ENCODE data around the gene C11orf42. TPM values are rescaled to one million over a fixed set of nuclear protein-coding genes. Genes with fewer than 3 reads are reported as not detected.
A peak's percentile ranks its signal among the peaks of the same experiment; 100 is the strongest.

The C11orf42 gene
- total RNA-seq, 2 donors from 2014 or later, result not detected

GRCh38 chr11:6203327-6203726 is 2.0 kb upstream of the C11orf42 start:
- no peak for DNase-seq

DNA sequence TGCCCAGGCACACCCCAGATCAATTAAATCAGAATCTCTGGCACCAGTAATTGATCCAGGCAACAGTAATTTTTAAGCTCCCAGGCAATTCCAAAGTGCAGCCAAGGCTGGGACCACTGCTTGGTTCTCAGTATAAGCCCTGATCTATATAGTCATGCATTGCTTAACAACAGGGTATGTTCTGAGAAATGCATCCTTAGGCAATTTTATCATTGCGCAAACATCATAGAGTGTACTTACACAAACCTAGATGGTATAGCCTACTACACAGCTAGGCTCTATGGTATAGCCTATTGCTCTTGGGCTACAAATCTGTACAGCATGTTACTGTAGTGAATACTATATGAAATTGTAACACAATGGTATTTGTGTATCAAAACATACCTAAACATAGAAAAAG is 651 bp upstream of the C11orf42 start:
- H3K9me3 Mint-ChIP-seq, result no peaks in the 10 kb centered on the region
- H3K27me3 Mint-ChIP-seq (ENCODE audit: low read depth), result no peaks in the 10 kb centered on the region
- H3K4me3 Mint-ChIP-seq, result no peak overlapping the region
- no peak for DNase-seq
- no peak for ATAC-seq (replicated peaks in 1 of 2)
- no peak overlapping the region for H3K27ac Mint-ChIP-seq
- H3K36me3 Mint-ChIP-seq (ENCODE audit: insufficient read depth in 2 of 2), result peaks cover 2 to 5% of the 10 kb centered on the region in 2 donors
- H3K4me1 Mint-ChIP-seq (ENCODE audit: low read depth), result peaks cover 42% of the 10 kb centered on the region

More at GRCh38 chr11:6203327-6203726, 2.0 kb upstream of the C11orf42 start:
- Mint-ChIP-seq H3K36me3 (ENCODE audit: insufficient read depth in 2 of 2) (peaks cover 1 to 2% of the 10 kb centered on the region in 2 donors), H3K27me3 (ENCODE audit: low read depth) (peaks cover 3% of the 10 kb centered on the region), H3K4me3 (peak overlapping the region; percentile 11 to 15), H3K4me1 (ENCODE audit: low read depth) (peaks cover 45% of the 10 kb centered on the region), H3K9me3 (no peaks in the 10 kb centered on the region), H3K27ac (peak overlapping the region; percentile 29)
- peak; percentile 27 to 33 for ATAC-seq (replicated peaks in 1 of 2)

DNA sequence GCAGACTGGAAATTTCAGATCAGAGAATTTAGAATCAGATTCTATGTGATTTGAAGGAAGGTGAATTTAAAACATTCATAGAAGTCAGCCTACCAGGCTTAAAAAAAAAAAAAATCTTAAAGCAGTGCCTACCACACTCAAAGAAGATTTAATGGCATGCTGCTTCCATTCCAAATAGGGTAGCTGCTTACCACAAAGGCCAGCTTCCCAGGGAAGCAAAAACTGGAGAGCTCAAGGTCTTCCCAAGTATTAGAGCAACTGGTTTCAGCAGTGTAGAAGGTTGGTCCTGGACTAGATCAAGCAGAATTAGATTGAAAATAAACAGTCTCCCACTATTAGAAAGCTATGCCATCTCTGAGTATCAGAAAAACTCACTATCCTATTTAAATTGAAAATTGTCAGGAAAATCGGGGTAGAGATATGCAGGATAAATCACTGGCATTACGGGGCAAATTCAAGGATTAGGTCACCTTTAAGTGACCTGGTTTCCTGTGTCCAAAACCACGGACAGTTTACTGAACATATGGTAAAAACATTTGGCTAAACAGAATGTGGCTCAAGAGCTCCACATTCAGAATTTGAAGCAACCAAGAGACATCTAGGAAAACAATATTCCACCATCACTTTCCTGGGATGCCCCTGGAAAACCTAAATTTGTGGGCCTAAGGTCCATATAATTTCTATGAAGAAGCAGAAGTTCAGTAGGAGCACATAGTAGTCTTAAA is 1.3 kb downstream of the C11orf42 start:
- peaks cover 2 to 5% of the 10 kb centered on the region in 2 donors for H3K36me3 Mint-ChIP-seq (ENCODE audit: insufficient read depth in 2 of 2)
- DNase-seq (no peak), ATAC-seq (replicated peaks in 1 of 2) (no peak)
- H3K9me3 Mint-ChIP-seq, result no peaks in the 10 kb centered on the region
- H3K4me3 Mint-ChIP-seq, result no peak overlapping the region
- H3K4me1 Mint-ChIP-seq (ENCODE audit: low read depth), result peaks cover 29% of the 10 kb centered on the region
- no peaks in the 10 kb centered on the region for H3K27me3 Mint-ChIP-seq (ENCODE audit: low read depth)
- no peak overlapping the region for H3K27ac Mint-ChIP-seq

DNA sequence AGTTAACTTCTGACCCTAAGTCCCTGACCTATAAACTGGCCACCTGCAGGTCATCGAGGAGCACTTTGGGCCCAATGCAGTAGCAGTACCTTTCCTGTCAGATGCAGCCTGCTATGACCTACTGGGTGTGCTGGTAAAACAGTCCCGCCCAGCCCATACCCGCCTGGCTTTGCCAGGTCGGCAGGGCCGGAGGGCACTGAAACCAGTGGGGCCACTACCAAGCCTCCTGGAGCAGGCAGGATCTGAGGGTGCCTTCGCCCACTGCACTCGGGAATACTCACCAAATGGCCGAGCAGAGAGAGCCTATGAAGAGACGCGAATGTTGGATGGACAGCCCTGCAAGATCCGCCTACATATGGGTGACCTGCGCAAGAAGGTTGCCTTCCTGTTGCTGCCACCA is 4.4 kb downstream of the C11orf42 start:
- H3K4me3 Mint-ChIP-seq, result no peak overlapping the region
- no peaks in the 10 kb centered on the region for H3K9me3 Mint-ChIP-seq
- H3K36me3 Mint-ChIP-seq (ENCODE audit: insufficient read depth in 2 of 2), result peaks cover 0 to 3% of the 10 kb centered on the region in 2 donors
- no peaks in the 10 kb centered on the region for H3K27me3 Mint-ChIP-seq (ENCODE audit: low read depth)
- H3K4me1 Mint-ChIP-seq (ENCODE audit: low read depth), result no peaks in the 10 kb centered on the region
- no peak overlapping the region for H3K27ac Mint-ChIP-seq
- ATAC-seq (replicated peaks in 1 of 2) (no peak), DNase-seq (no peak)

GRCh38 chr11:6210274-6210955 is 5.1 kb downstream of the C11orf42 start:
- ATAC-seq (replicated peaks in 1 of 2) (no peak), DNase-seq (no peak)
- Mint-ChIP-seq H3K27me3 (ENCODE audit: low read depth) (no peaks in the 10 kb centered on the region), H3K36me3 (ENCODE audit: insufficient read depth in 2 of 2) (peaks cover 0 to 3% of the 10 kb centered on the region in 2 donors), H3K4me1 (ENCODE audit: low read depth) (no peaks in the 10 kb centered on the region), H3K9me3 (no peaks in the 10 kb centered on the region), H3K27ac (no peak overlapping the region), H3K4me3 (no peak overlapping the region)

DNA sequence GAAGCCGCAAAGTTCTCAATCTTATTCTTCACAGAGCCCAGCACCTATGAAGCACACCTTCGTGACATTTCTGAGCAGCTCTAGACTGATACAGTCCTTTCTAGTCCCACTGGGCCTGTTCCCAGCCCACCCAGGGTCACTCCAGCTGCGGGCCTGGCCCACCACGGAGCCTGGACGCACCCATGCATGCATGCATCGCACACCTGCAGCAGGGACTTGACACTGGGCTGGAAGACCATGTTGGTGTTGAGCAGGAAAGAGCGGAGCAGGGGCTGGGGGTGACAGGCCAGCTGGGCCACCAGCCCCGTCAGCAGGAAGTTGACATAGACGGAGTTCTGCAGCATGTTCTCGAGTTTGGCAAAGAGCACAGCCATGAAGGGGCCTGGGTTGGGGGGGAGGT is 9.2 kb downstream of the C11orf42 start:
- Mint-ChIP-seq H3K27ac (no peak overlapping the region), H3K9me3 (no peaks in the 10 kb centered on the region), H3K27me3 (ENCODE audit: low read depth) (no peaks in the 10 kb centered on the region), H3K4me1 (ENCODE audit: low read depth) (no peaks in the 10 kb centered on the region), H3K4me3 (no peak overlapping the region), H3K36me3 (ENCODE audit: insufficient read depth in 2 of 2) (peaks cover 0 to 4% of the 10 kb centered on the region in 2 donors)
- DNase-seq (no peak), ATAC-seq (replicated peaks in 1 of 2) (no peak)

GRCh38 chr11:6216501-6216900 is 11.1 kb downstream of the C11orf42 start:
- no peak overlapping the region for H3K4me3 Mint-ChIP-seq
- peaks cover 0 to 4% of the 10 kb centered on the region in 2 donors for H3K36me3 Mint-ChIP-seq (ENCODE audit: insufficient read depth in 2 of 2)
- H3K9me3 Mint-ChIP-seq, result no peaks in the 10 kb centered on the region

GRCh38 chr11:6217722-6218121 is 12.4 kb downstream of the C11orf42 start:
- DNase-seq, result no peak
- H3K4me3 Mint-ChIP-seq, result no peak overlapping the region

More at GRCh38 chr11:6216501-6216900, 11.1 kb downstream of the C11orf42 start:
- H3K27ac Mint-ChIP-seq, result no peak overlapping the region
- ATAC-seq (replicated peaks in 1 of 2), result no peak
- H3K4me1 Mint-ChIP-seq (ENCODE audit: low read depth), result peaks cover 4% of the 10 kb centered on the region
- no peaks in the 10 kb centered on the region for H3K27me3 Mint-ChIP-seq (ENCODE audit: low read depth)
- DNase-seq, result no peak

DNA sequence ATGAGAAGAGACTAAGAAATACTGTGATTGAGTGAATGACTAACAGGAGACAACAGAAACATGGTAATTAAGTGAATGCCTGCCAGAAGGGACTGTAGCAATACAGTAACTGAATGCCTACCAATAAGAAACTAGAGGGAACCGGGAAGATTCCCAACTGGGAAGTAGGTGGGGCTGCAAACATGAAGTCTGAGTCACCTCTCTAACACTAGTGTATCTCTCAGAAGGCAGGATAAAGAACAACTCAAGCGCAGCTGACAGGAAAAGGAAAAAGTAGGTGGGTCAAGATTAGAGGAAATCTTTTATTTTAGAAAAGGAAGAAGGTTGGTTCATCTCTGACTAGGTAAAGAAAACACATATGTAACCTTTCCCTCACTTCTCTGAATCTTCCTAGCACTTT is 14.0 kb downstream of the C11orf42 start:
- H3K27me3 Mint-ChIP-seq (ENCODE audit: low read depth), result no peaks in the 10 kb centered on the region
- no peaks in the 10 kb centered on the region for H3K9me3 Mint-ChIP-seq
- DNase-seq (no peak), ATAC-seq (replicated peaks in 1 of 2) (no peak)
- H3K4me3 Mint-ChIP-seq, result no peak overlapping the region
- peaks cover 4 to 9% of the 10 kb centered on the region in 2 donors for H3K36me3 Mint-ChIP-seq (ENCODE audit: insufficient read depth in 2 of 2)
- H3K4me1 Mint-ChIP-seq (ENCODE audit: low read depth), result peaks cover 4% of the 10 kb centered on the region
- H3K27ac Mint-ChIP-seq, result no peak overlapping the region

More at GRCh38 chr11:6217722-6218121, 12.4 kb downstream of the C11orf42 start:
- peaks cover 4 to 9% of the 10 kb centered on the region in 2 donors for H3K36me3 Mint-ChIP-seq (ENCODE audit: insufficient read depth in 2 of 2)
- H3K27me3 Mint-ChIP-seq (ENCODE audit: low read depth), result no peaks in the 10 kb centered on the region
- ATAC-seq (replicated peaks in 1 of 2), result no peak
- peaks cover 4% of the 10 kb centered on the region for H3K4me1 Mint-ChIP-seq (ENCODE audit: low read depth)
- no peaks in the 10 kb centered on the region for H3K9me3 Mint-ChIP-seq
- no peak overlapping the region for H3K27ac Mint-ChIP-seq

GRCh38 chr11:6223854-6224253 is 18.5 kb downstream of the C11orf42 start:
- DNase-seq (no peak), ATAC-seq (replicated peaks in 1 of 2) (no peak)
- H3K27ac Mint-ChIP-seq, result no peak overlapping the region
- H3K36me3 Mint-ChIP-seq (ENCODE audit: insufficient read depth in 2 of 2), result peaks cover 7 to 9% of the 10 kb centered on the region in 2 donors
- H3K9me3 Mint-ChIP-seq, result no peaks in the 10 kb centered on the region
- peaks cover 13% of the 10 kb centered on the region for H3K4me1 Mint-ChIP-seq (ENCODE audit: low read depth)
- H3K4me3 Mint-ChIP-seq, result no peak overlapping the region
- H3K27me3 Mint-ChIP-seq (ENCODE audit: low read depth), result no peaks in the 10 kb centered on the region

- peaks cover 7 to 11% of the 10 kb centered on the region in 2 donors for H3K36me3 Mint-ChIP-seq (ENCODE audit: insufficient read depth in 2 of 2)
- peaks cover 15% of the 10 kb centered on the region for H3K4me1 Mint-ChIP-seq (ENCODE audit: low read depth)
- DNase-seq (no peak), ATAC-seq (replicated peaks in 1 of 2) (no peak)
- no peaks in the 10 kb centered on the region for H3K9me3 Mint-ChIP-seq
- no peak overlapping the region for H3K27ac Mint-ChIP-seq
- no peak overlapping the region for H3K4me3 Mint-ChIP-seq
- H3K27me3 Mint-ChIP-seq (ENCODE audit: low read depth), result no peaks in the 10 kb centered on the region
These were observed 19.1 kb downstream of the C11orf42 start for GRCh38 chr11:6224421-6224820.

- Mint-ChIP-seq H3K9me3 (no peaks in the 10 kb centered on the region), H3K27me3 (ENCODE audit: low read depth) (no peaks in the 10 kb centered on the region), H3K27ac (no peak overlapping the region), H3K4me3 (no peak overlapping the region), H3K4me1 (ENCODE audit: low read depth) (peaks cover 21% of the 10 kb centered on the region), H3K36me3 (ENCODE audit: insufficient read depth in 2 of 2) (peaks cover 7 to 12% of the 10 kb centered on the region in 2 donors)
- no peak for ATAC-seq (replicated peaks in 1 of 2)
- DNase-seq, result no peak
These were observed 19.7 kb downstream of the C11orf42 start for GRCh38 chr11:6225024-6225423.

DNA sequence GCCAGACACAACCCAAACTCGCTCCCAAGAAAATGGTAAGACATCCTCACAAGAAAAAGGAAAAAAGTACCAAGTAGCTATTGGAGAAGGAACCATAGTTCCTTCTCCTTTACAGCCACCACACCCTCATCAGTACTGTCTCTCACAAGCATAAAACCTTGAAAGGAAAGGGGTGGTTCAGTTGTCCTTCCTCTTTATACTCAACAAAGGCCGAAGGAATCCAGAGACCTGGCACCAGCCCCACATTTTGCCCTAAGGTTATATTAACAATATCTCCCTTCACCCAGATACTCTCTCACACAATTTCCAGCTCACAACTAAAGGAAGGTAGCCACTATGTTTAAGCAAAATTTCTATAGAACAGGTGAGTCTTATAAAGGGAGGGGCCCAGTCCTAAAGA is 20.5 kb downstream of the C11orf42 start:
- Mint-ChIP-seq H3K9me3 (no peaks in the 10 kb centered on the region), H3K36me3 (ENCODE audit: insufficient read depth in 2 of 2) (peaks cover 7 to 12% of the 10 kb centered on the region in 2 donors), H3K4me1 (ENCODE audit: low read depth) (peaks cover 26% of the 10 kb centered on the region), H3K27me3 (ENCODE audit: low read depth) (no peaks in the 10 kb centered on the region), H3K4me3 (no peak overlapping the region), H3K27ac (no peak overlapping the region)
- ATAC-seq (replicated peaks in 1 of 2) (no peak), DNase-seq (no peak)
